ENCODE results near the gene BORCS6.

The BORCS6 gene

GRCh38 chr17:8143581-8144400 lies 46.2 kb downstream of the BORCS6 start:
- H4K20me1 ChIP-seq (ENCODE audit: insufficient read depth) = no peaks in the 10 kb centered on the region
- no peaks in the 10 kb centered on the region for H3K36me3 ChIP-seq (ENCODE audit: insufficient read depth)
- no peak overlapping the region for H3K9ac ChIP-seq
- H3K27ac ChIP-seq = no peak overlapping the region
- H3K4me3 ChIP-seq (IDR thresholded peaks at IDR 0.05; ENCODE audit: insufficient read depth, low read depth, low read length) = no peak overlapping the region
- no peaks in the 10 kb centered on the region for H3K79me2 ChIP-seq (ENCODE audit: insufficient read depth, low read depth)
- TF ChIP-seq, protein P1, sequence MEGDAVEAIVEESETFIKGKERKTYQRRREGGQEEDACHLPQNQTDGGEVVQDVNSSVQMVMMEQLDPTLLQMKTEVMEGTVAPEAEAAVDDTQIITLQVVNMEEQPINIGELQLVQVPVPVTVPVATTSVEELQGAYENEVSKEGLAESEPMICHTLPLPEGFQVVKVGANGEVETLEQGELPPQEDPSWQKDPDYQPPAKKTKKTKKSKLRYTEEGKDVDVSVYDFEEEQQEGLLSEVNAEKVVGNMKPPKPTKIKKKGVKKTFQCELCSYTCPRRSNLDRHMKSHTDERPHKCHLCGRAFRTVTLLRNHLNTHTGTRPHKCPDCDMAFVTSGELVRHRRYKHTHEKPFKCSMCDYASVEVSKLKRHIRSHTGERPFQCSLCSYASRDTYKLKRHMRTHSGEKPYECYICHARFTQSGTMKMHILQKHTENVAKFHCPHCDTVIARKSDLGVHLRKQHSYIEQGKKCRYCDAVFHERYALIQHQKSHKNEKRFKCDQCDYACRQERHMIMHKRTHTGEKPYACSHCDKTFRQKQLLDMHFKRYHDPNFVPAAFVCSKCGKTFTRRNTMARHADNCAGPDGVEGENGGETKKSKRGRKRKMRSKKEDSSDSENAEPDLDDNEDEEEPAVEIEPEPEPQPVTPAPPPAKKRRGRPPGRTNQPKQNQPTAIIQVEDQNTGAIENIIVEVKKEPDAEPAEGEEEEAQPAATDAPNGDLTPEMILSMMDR (conservative IDR thresholded peaks at IDR 0.05; ENCODE audit: low read depth, low read length) = no peak
- no peaks in the 10 kb centered on the region for H3K27me3 ChIP-seq (ENCODE audit: insufficient read depth, low read depth)
- no peak overlapping the region for H3K4me2 ChIP-seq
- H3K4me1 ChIP-seq (ENCODE audit: low read depth, poor library complexity, severe bottlenecking) = no peaks in the 10 kb centered on the region
- H2AFZ ChIP-seq (ENCODE audit: low read depth) = no peak overlapping the region

- no peaks in the 10 kb centered on the region for H3K36me3 ChIP-seq (ENCODE audit: insufficient read depth)
- no peaks in the 10 kb centered on the region for H3K4me1 ChIP-seq (ENCODE audit: low read depth, poor library complexity, severe bottlenecking)
These were observed 46.9 kb downstream of the BORCS6 start for GRCh38 chr17:8142887-8143580.

DNA sequence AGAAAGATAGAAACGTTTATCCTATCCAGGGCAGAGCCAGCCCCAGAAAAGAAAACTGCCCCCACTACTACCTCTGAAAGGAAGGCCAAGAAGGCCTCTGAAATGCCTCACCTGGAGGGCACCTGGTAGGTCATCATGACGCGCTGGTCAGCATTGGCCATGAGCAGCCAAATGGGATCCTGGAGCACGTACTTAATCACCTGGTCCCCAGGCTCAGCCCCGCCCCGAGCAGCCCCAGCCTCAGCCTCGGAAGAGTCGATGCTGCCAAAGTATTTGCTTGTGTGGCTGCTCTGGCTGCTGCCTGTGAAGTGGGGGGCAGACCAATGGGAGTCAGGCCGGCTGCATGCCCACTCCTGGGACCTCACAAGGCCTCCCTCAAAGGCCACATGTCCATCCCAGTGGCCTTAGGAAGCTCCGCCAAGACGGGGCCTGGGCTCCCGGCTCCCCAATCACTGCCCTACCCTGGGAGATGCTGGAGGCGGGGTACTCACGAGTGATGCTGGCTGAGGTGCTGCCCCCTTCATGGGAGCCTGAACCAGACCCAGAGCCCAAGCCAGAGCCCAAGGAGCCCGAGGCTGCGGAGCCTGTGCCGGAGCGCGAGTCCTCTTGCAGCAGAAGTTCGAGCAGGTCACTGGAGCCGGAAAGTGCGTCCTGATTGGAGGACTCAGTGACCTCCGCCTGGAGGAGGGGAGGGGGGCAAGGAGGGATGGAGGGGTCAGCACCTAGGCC lies 47.7 kb downstream of the BORCS6 start:
- Histone ChIP-seq H3K27ac (no peak overlapping the region), H3K9ac (no peak overlapping the region), H3K36me3 (ENCODE audit: insufficient read depth) (no peaks in the 10 kb centered on the region), H3K79me2 (ENCODE audit: insufficient read depth, low read depth) (no peaks in the 10 kb centered on the region), H3K4me3 (IDR thresholded peaks at IDR 0.05; ENCODE audit: insufficient read depth, low read depth, low read length) (no peak overlapping the region), H2AFZ (ENCODE audit: low read depth) (no peak overlapping the region), H3K4me2 (no peak overlapping the region), H4K20me1 (ENCODE audit: insufficient read depth) (no peaks in the 10 kb centered on the region), H3K27me3 (ENCODE audit: insufficient read depth, low read depth) (no peaks in the 10 kb centered on the region), H3K4me1 (ENCODE audit: low read depth, poor library complexity, severe bottlenecking) (no peaks in the 10 kb centered on the region)
- TF ChIP-seq, protein P1 (conservative IDR thresholded peaks at IDR 0.05; ENCODE audit: low read depth, low read length) = no peak

More at GRCh38 chr17:8142887-8143580, 46.9 kb downstream of the BORCS6 start:
- Histone ChIP-seq H3K4me3 (IDR thresholded peaks at IDR 0.05; ENCODE audit: insufficient read depth, low read depth, low read length) (no peak overlapping the region), H2AFZ (ENCODE audit: low read depth) (no peak overlapping the region), H3K27ac (no peak overlapping the region), H4K20me1 (ENCODE audit: insufficient read depth) (no peaks in the 10 kb centered on the region), H3K27me3 (ENCODE audit: insufficient read depth, low read depth) (no peaks in the 10 kb centered on the region), H3K9ac (no peak overlapping the region), H3K79me2 (ENCODE audit: insufficient read depth, low read depth) (no peaks in the 10 kb centered on the region), H3K4me2 (no peak overlapping the region)
- TF ChIP-seq, protein P1 (conservative IDR thresholded peaks at IDR 0.05; ENCODE audit: low read depth, low read length) = no peak

DNA sequence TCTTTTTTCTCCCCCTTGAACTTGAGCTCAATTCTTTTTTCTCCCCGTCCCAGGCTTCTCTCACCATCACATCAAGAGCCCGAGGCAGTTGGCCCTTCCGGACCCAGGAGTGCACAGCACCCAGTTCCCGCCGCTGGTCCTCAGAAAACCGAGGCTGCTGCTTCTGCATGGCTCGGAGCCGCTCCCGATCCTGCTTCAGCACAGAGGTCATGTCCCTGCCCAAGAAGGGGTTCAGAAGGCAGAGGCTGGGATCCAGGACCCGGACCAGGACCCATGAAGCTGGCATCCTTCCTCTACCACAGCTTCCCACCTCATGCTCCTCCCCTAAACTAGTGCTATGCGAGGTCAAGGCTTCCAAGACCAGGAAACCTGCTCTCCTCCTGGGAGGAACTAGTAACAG lies 48.2 kb downstream of the BORCS6 start:
- no peak overlapping the region for H3K9ac ChIP-seq
- TF ChIP-seq, protein P1 (conservative IDR thresholded peaks at IDR 0.05; ENCODE audit: low read depth, low read length) = no peak
- H4K20me1 ChIP-seq (ENCODE audit: insufficient read depth) = no peaks in the 10 kb centered on the region
- no peak overlapping the region for H2AFZ ChIP-seq (ENCODE audit: low read depth)
- H3K4me3 ChIP-seq (IDR thresholded peaks at IDR 0.05; ENCODE audit: insufficient read depth, low read depth, low read length) = no peak overlapping the region
- H3K27me3 ChIP-seq (ENCODE audit: insufficient read depth, low read depth) = no peaks in the 10 kb centered on the region
- H3K4me1 ChIP-seq (ENCODE audit: low read depth, poor library complexity, severe bottlenecking) = no peaks in the 10 kb centered on the region
- no peak overlapping the region for H3K27ac ChIP-seq
- no peaks in the 10 kb centered on the region for H3K36me3 ChIP-seq (ENCODE audit: insufficient read depth)
- no peak overlapping the region for H3K4me2 ChIP-seq
- H3K79me2 ChIP-seq (ENCODE audit: insufficient read depth, low read depth) = no peaks in the 10 kb centered on the region

Data from KMS-11 (cell line).